NCI-H1092 treated with DMSO at 0.1 percent for 48 hours (cell line): Measurements from ENCODE around the gene FAM72B.
"Not testable (repeated sequence)": the region's sequence is repeated elsewhere in the genome, so short reads cannot be mapped to it uniquely, and the experiment has no call there.

Experiments used
- DNase-seq: peaks from one replicate; lab custom pipeline; 2025; lab: John Stamatoyannopoulos, UW

Gene FAM72B

DNA sequence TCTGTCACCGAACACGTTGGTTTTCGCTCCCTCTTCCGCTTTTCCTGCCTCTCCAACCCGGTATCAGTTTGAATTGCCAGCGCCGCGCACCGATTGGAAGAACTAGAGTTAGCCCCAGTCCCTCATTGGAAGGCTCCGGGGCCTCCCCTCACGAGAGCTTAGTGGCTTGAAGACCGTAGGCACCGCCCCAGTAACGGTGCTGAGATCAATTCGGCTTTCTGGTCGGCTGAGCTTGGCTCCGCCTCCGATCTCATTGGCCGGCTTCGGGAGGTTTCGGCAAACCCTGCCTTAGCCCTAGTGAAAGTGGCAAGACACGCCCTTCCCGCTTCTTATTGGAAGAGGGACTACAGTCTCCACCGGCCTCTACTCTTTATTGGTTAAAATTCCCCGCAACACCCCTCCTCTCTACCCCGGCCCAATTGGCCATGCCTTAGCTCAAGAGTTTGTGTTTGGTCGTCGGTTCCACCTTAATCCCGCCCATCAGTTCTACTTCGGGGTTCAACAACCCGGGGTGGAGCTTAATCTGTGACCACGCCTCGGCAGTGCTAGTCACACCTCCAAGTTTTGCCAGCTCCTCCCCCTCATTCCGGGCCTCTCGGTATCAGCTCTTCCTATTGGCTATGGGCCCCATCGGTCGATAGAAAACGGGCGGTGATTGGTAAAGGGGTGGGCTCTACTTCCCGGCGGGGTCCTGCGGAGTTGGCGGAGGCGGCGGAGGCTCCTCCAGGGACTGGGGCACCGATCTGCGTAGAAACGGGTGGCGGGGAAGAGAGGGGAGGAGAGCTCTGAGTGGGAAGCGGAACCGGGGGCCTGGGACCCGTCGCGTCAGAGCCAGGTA lies at the start of gene FAM72B, which contains the start of gene SRGAP2C:
Gene FAM72B (minus strand): TSS at position 51 of the 838 bp plus-strand sequence. CDS start 851 bp downstream, outside the sequence.
Gene SRGAP2C (plus strand): TSS at position 686 of the 838 bp plus-strand sequence. CDS start 2,472 bp downstream, outside the sequence.
- peak; percentile 99 for DNase-seq

- DNase-seq: not testable (repeated sequence)
Observed at GRCh38 chr1:121232445-121233125, 48.4 kb upstream of the FAM72B start.

DNA sequence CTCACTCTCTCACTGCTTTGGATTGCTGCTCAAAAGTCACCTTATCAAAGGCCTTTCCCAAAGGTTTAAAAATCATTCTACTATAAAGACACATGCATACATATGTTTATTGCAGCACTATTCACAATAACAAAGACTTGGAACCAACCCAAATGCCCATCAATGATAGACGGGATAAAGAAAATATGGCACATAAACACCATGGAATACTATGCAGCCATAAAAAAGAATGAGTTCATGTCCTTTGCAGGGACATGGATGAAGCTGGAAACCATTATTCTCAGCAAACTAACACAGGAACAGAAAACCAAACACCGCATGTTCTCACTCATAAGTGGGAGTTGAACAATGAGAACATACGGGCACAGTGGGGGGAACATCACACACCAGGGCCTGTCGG lies 46.5 kb upstream of the FAM72B start:
- not testable (repeated sequence) for DNase-seq

- not testable (repeated sequence) for DNase-seq
Observed at GRCh38 chr1:121227544-121228330, 43.6 kb upstream of the FAM72B start.

GRCh38 chr1:121226925-121227324 lies 42.8 kb upstream of the FAM72B start:
- DNase-seq: not testable (repeated sequence)

DNA sequence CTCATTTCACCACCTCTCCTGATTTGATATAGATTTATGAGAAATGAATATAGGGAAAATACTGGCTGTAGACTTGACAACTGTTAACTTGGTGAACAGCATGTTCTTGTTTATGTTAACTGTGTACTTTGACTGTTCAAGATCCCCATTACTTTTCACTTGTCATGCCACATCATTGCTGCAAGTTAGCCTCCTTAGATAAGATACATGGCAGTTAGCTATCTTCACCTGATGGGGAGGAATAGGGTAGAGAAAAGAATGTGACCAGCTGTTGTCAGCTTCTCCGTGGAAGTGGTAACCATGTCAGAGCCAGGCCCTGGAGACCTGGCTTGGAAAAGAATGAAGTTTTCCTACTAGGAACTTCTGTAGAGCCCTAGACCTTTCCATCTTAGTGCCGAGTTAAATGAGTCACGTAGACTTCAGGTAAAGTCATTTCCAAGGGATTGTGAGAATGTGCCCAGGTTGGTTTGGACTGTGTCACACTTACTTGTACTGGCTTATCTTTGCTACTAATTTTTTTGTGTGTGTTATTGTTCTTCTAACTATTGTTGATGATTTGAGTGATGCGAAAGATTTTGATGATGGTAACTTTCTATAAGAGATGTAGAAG lies 42.3 kb upstream of the FAM72B start:
- DNase-seq: not testable (repeated sequence)

- DNase-seq: not testable (repeated sequence)
Observed at GRCh38 chr1:121224714-121225113, 40.6 kb upstream of the FAM72B start.

- not testable (repeated sequence) for DNase-seq
Observed at GRCh38 chr1:121221770-121222169, 37.6 kb upstream of the FAM72B start.

GRCh38 chr1:121216676-121217075 lies 32.5 kb upstream of the FAM72B start:
- not testable (repeated sequence) for DNase-seq

DNA sequence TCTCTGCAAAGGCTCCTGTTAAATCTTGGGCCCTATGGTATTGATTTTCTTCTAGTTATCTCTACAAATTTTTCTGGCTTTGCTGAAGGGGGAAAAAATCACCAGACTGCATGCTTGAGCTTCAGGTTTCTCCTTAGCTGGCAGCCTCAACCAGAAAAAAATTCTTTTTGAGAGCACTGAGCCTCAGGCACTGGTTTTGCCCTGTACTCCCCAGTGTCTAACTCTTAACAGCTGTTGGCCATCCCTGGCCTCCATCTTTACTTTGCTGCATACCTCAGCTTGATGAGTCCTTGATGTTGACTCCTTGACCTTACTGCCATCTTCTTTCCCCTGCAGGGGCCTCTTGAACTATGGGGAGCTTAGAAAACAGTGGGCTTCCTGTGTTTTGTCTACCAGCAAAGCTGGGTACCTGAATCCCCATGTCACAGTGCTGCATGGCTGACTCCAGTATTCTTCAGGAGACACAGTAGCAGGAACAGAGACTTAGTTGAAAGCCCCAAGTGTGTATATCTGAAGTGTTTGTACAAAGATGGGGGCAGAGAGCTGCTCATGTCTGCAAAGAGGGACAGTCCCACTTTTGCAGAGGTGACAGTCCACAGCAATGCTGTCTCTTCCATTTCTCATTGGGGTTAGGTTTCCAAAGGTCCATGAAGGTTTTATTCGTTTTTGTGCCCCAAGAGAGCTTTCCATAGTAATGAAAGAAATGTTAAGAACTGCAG lies 31.7 kb upstream of the FAM72B start:
- not testable (repeated sequence) for DNase-seq

DNA sequence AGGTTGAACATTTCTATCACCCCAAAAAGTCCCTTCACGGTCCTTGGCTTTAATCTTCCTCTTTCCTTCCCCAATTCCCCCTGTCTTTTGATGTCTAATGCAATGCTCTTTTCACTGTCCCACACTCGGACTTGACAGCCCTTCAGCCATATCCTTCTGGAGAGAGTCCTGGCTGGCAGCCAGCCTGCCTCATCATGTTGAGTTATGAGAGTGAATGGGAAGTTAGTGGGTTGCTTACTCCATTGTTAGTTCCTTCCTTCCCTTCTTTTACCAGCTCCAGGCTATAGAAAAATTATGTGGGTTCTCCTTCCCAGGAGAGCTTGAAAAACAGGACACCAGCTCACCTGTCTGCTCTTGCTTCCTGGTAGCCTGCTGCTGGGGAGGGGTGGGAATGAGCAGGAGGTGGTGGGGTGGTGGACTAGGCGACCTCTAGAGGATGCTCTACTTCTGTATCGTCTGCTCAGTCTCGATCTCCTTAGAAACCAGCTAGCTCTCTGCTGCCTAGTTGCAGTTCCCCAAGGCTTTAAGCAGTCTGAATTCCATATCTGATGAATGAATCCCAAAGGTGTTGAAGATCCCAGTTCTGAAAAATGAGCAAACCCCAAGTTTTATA lies 30.5 kb upstream of the FAM72B start:
- not testable (repeated sequence) for DNase-seq

DNA sequence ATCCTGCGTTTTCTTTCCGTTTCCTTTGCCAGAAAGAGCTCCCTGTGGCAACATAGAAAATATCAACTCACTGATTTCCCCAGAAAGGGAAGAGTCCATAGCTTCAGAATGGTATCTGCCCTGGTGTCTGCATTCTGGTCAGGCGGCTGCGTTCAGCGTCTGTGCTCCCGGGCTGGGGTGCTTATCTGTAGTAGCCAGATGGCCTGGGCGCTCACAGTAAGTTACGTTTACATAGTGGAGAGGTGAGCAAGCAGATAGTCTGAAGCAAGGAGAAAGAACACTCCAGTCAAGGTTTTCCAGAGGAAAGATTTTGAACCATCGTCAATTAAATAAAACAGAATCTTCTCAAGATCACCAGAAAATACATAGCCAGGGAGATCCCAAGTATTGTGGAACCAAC lies 29.4 kb upstream of the FAM72B start:
- peak; percentile 0 for DNase-seq

DNA sequence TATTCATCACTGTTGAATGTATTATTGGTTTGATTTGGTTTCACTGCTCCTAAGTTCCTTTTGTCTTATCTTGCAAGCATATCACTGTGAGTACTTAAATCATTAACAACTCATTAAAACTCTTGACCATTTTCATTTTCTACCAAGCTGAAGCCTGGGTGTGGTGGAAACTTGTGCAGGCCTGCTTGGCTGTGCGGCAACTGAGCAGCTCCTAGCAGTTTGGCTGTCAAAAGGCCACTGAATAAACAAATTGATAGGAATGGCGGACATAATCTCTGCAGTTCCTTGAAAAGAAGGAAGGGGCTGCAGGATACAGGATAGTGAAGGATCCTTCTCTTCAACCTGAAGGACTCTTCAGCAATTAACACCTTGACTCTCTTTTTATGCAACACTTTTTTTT lies 26.6 kb upstream of the FAM72B start:
- not testable (repeated sequence) for DNase-seq

GRCh38 chr1:121208375-121208774 lies 24.2 kb upstream of the FAM72B start:
- DNase-seq: not testable (repeated sequence)

GRCh38 chr1:121207328-121207727 lies 23.2 kb upstream of the FAM72B start:
- not testable (repeated sequence) for DNase-seq

- not testable (repeated sequence) for DNase-seq
Observed at GRCh38 chr1:121205786-121206711, 21.9 kb upstream of the FAM72B start.

DNA sequence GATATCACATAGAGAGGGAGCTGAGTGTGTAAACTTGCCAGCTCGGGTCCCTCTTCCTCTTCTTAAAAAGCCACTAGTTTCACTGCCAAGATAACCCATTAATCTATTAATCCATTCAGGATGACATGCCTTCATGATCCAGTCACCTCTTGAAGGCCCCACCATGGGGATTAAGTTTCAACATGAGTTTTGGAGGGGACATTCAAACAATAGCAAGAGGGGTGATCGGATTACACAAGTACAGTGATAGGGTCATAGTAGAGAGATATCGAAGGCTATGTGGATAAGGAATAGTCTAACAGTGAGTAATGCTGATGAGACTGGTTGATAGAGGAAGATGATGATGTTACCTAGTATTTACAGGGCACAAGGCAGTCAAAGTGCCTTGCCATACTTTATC lies 18.8 kb upstream of the FAM72B start:
- not testable (repeated sequence) for DNase-seq

DNA sequence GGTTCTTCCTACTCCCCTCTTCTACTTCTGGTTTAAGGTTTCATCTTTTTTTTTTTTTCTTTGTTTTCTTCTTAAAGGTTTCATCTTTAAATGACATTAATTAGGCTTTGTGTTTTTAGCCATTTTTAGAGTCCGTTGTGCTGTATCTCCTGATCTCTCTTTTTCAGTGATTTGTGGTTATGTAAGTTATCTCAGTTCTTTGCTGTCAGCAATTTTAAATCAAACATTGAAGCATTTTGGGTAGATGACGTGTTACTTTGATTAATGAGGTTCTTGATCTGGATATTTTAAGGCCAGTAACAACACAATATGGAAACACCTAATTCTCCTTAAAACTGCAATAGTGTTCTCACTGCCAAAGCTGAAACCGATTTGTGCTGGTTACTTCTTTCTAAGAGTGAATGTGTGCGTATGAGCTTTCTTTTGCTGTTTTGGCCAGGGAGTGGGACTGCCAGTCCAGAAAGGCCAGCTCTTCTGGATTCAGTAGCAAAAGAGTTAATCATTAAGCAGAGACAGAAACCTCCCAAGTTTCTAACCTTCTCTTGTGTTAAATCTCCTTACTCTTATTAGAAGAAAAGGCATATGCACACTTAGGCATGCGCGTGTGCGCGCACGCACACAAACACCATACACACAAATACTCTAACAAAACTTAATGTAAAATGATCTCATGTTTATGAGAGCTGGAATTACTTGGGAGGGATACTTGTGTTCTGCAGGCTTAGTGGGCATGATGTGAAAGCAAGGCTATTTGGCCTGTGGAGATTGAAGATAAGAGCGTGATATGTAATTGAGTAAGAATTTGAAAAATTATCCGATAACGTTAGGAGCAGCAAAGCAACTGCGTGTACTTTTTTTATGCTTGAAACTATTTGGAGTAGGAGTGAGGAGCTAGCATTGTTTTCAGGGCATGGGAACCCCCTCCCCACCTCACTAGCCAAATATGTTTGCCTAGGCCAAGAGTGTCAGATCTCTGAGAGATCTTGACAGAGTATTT lies 17.1 kb upstream of the FAM72B start:
- not testable (repeated sequence) for DNase-seq
